GM15510 (cell line): Measurements from ENCODE around the gene TRIM62.
A peak's percentile ranks its signal among the peaks of the same experiment; 100 is the strongest.

Experiments
- POLR2A ChIP-seq: IDR thresholded peaks from 3 replicates; pipeline ENCODE4 v1.6.1; 2011; ENCODE audit warnings: borderline replicate concordance; ENCODE audit not compliant: insufficient read length; ENCODE audit errors: extremely low read depth

TRIM62 gene

DNA sequence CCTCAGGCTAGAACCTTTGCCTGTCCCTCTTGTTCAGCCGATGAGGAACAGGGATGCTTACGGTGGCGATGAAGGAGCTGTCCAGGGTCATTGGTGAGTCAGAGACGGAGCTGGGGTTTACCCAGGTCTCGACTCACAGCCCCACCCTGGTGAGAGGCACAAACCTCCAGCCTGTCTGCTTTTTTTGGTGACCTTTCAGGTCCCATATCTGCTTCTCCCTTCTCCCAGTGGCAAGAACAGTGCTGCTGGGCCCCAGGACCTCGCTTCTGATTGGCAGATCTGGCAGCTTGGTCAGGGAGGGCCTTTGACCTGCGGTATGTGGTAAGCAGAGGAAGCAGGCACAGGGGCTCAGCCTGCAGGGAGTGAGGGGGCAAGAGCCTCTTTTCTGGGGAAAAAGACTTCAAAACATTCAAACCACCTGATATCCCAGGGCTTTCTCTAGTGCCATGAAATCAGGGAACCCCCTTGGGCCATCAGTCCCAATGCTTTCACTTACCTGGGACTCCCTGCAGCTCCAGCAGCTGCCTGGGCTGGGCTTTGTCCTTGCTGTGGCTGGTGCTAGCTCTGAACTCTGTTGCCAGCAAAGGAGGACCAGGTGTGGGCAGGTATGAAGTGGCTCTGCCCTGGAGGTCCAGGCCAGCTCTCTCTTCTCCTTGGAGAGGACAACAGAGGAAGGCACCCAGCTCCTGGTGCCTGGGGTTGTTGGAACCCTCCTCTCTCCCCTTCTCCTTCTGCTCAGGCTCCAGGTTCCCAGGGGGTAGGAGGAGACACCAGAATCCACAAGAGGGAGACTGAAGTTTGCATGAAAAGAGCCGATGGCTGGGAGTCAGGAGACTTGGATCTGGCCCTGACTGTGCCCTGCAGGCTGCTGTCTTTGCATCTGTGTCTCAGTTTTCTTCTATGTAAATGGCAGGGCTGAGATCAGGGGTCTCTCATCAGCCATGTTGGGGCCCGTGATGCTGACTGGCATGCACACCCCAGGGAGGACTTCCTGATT, 41.4 kb downstream of the TRIM62 start:
- TF ChIP-seq POLR2A: no peak

- no peak for TF ChIP-seq POLR2A
These were observed 44.0 kb downstream of the TRIM62 start for GRCh38 chr1:33137800-33138199.

DNA sequence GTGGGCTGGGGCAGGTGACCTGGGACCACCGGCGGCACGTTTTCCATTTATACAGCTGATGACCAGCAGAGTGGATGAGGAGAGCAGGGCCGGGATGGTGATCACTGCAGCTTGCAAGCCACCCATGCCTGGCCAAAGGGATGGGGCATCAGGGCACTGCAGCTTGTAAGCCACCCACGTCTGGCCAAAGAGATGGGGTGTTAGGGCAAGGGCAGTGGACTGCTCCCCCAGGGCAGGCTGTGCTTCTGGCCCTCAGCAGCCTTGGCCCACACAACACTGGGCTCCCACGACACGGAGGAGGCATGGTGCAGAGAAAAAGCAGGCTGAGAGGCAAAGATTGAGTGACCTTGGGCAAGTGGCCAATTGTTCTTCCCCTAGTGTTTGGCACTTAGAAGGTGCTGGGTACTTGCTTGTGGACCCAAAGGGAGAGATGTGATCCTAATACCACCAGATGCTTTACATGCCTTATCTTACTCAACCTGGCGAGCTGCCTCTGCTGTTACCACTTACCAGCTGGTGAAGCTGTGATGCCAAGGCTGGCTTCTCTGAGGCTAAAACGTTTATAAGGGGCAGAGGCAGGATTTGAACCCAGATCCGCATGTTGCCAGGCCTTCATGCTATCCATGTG, 48.3 kb downstream of the TRIM62 start:
- no peak for TF ChIP-seq POLR2A

DNA sequence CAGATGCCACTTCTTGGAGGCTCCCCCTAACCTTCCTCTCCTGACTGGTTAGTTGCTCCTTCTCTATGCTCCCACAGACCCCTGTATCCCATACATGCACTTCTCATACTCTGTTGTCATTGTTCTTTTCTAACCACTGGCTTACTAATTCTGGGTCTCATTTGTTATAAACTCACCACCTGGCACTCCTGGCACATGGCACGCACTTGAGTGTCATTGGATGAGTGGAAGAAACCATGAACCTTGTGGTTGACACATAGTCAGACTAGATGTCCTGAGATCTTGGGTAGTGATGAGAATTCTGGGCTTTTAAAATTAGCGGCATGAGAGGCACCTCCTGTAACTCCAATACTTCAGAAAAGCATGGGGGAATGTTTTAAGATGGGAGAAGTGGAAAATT, 49.3 kb downstream of the TRIM62 start:
- no peak for TF ChIP-seq POLR2A

DNA sequence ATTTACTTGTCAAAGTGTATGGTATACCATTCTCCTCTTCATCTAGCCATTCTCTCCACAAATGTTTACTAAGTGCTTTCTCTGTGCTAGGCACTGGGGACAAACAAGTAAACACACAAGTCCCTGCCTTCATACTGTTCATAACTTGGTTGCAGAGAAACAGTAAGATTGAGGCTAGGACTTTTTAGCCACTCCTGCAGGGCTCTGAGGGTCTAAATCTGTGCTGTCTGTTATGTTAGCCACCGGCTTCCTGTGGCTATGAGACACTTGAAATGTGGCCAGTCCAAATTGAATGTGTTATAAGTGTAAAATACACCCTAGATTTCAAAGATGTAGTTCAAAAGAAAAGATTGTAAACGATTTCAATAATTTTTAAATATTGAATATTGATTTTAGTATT, 50.7 kb downstream of the TRIM62 start:
- no peak for TF ChIP-seq POLR2A

- no peak for TF ChIP-seq POLR2A
These were observed 51.5 kb downstream of the TRIM62 start for GRCh38 chr1:33130297-33130696.

GRCh38 chr1:33128781-33129180, 53.1 kb downstream of the TRIM62 start:
- TF ChIP-seq POLR2A: no peak

- TF ChIP-seq POLR2A: peak; percentile 79
These were observed 54.6 kb downstream of the TRIM62 start for GRCh38 chr1:33127001-33127823.

- TF ChIP-seq POLR2A: no peak
These were observed 55.3 kb downstream of the TRIM62 start for GRCh38 chr1:33126411-33127000.

DNA sequence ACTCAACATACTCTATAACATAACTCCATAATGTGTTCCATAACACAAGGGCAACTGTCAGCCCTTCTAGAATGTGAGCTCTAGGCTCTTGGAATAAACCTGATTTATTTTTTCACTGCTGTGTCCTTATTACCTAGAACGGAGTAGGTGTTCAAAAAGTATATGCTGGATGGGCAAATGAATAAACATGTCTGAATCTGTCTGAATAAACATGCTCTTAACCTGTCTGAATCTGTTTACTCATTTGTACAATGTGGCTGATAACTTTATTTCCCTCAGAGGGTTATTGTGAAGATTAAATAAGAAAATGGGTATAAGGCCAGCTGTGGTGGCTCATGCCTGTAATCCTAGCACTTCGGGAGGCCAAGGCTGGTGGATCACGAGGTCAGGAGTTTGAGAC, 58.6 kb downstream of the TRIM62 start:
- no peak for TF ChIP-seq POLR2A

DNA sequence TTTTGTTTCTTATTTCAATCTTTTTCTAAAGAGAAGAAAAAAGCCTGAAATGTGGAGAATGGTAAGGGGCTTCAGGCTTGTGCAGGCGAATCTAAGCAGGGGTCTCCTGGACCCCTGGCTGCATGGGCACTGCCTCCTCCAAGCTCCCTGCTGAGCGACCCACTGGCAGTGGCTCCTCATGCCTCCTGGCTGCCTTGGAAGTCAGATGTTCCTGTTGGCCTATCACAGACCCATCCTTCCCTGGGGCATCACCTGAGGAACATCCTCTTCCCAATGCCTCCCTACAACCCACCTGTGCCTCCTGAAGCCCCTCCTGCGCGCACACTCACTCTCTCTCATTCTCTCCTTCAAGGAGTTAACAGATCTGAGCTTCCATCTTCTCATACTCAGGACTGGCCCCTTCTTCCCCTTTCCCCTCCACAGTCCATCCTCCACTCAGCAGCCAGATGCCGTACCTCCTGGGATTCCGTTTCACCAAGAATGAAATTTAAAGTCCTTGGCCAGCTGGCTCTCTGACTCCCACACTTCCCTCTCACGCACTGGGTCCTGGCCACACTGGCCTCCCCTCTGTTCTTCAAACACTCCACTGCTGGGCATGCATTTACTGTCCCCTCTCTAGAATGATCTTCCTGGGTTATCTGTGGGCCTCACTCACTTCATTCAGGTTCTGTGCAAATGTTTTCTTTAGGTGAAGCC, 59.2 kb downstream of the TRIM62 start:
- no peak for TF ChIP-seq POLR2A

- no peak for TF ChIP-seq POLR2A
These were observed 60.1 kb downstream of the TRIM62 start for GRCh38 chr1:33121728-33122127.

DNA sequence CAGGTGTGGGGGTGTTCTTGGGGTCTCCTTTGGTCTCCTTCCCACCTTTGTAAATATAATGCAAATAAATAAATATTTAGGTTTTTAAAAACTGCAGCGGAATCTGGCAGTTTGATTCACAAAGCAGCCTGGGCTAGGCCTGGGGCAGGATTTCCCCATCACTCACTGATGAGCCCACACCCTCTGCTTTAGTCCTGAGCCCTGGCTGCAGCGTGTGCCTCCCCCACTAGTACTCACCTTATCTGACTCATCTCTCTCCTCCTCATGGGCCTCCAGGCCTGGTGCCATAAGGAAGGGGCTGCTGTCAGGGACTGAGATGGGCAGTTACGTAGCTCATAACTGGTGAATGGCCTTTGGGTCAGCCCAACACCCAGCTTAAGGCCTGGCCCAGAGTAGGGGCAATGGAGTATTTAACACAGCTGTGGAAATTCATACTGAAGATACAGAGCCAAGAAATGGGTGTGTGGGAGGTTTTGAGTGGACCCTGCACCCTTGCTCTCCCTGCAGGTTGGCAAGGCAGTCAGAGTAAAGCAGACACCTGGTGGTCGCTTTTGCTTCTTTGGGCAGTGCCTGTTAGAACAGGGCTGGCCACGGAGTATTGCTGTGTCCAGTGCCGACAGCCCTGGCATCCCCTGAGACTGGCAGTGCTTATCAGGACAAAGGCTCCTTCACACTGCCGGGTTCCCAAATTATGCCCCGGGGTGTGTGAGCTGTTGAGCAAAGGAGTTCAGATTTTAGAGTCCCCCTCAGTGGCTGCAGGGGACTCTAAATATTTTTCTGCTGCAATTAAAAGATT, 61.2 kb downstream of the TRIM62 start:
- no peak for TF ChIP-seq POLR2A
